T-helper 2 cell (primary cell): ENCODE data around the gene TUFT1.

Experiments used
- DNase-seq, 5 experiments: peaks; one replicate each; pipeline versions ENCODE4 v3.0.0 to v3.0.0-alpha.2; 2012 to 2022

TUFT1 gene

GRCh38 chr1:151539321-151540020 lies 638 bp upstream of the TUFT1 start:
- peak in 1 of 5 experiments; percentile 54 for DNase-seq

DNA sequence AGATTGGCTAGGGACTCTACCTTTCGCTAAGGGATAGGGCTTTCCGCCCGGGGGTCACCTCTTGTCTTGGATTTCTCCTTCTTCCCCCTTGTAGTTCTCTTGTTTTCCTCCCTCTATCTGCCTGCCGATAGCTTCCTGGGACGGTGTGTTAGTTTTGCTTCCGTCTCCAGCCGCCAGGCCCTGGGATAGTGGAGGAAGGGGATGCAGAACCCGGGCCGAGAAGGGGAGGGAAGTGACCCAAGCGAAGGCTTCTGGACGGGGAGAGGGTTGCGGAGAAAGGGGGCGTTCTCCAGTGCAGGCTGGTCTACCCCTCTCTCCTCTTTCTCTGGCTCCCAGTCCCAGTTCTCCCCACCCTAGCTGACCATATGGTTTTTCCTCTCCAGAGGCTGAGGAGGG lies 871 bp downstream of the TUFT1 start:
- DNase-seq: no peak

DNA sequence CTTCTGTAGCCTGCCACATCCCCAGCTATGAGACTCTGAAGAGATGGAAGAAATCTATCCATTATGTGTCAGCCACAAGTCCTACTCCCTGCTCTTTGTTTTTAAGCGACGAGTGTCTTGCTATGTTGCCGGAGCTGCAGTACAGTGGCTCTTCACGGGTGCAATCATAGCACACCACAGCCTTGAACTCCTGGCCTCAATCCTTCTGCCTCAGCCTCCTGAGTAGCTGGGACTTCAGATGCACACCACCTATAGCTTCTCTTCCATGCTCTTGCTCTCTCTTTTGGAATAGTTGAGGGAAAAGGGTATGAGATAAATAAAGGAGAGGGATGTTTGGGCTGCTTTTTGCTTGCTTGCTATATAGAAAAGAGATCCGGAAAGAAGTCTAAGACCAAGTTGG lies 1.6 kb downstream of the TUFT1 start:
- no peak for DNase-seq

DNA sequence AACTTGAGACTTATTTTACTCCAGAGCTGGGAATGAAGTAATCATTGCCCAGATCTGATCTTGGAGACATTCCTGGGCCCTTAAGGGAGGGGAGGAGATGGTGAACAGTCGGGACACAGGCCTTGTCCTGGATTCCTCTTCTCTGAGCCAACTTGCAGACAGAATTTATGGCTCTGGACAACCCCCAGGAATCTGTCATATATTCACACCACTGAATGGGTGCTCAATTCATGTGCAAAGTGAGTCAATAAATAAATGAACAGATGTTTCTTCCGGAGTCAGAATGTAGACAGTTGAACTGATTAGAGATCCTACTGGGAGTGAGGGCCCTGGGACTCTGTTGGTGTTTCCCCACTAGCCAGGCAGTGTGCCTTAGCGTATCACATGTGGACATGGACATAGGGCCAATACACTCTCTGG lies 2.6 kb downstream of the TUFT1 start:
- no peak for DNase-seq

- DNase-seq: no peak
Measured at GRCh38 chr1:151545542-151545941, 5.4 kb downstream of the TUFT1 start.

GRCh38 chr1:151546011-151546925 lies 6.2 kb downstream of the TUFT1 start:
- no peak for DNase-seq

GRCh38 chr1:151547119-151547899 lies 7.2 kb downstream of the TUFT1 start:
- DNase-seq: no peak

GRCh38 chr1:151547900-151548230 lies 7.8 kb downstream of the TUFT1 start:
- no peak for DNase-seq

GRCh38 chr1:151549199-151549598 lies 9.1 kb downstream of the TUFT1 start:
- no peak for DNase-seq

- DNase-seq: no peak
Measured at GRCh38 chr1:151553659-151554058, 13.6 kb downstream of the TUFT1 start.

DNA sequence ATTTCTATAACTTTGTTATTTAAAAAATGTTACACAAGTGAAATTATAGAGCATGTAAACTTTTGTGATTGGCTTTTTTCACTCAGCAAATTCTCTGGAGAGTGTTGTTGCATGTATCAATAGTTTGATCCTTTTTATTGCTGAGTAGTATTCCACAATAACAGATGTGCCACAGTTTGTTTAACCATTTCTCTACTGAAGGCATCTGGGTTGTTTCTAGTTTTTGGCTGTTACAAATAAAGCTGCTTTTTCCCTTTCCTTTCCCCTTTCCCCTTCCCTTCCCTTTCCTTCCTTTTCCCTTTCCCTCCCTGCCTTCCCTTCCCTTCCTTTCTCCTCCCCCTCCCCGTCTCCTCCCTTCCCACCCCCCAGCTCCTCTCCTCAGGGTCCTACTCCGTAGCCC lies 15.9 kb downstream of the TUFT1 start:
- no peak for DNase-seq

DNA sequence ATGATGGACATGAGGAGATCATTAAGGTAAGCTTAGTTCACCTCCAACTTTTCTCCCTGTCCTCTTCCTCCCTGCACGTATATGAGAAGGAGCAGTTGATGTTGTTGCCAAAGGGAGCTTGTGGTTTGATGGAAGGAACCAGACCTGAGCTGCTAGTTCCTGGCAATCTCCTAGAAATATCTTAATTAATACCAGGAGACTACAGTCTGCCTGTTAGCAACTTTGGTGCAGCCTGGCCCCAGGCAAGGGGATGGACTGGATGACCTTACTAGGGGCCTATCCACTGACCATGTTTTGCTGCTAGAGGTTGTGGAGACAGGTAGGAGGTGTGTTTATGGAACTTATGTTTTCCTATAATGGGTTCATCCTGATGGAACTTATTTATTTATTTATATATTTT lies 22.6 kb downstream of the TUFT1 start:
- DNase-seq: no peak

DNA sequence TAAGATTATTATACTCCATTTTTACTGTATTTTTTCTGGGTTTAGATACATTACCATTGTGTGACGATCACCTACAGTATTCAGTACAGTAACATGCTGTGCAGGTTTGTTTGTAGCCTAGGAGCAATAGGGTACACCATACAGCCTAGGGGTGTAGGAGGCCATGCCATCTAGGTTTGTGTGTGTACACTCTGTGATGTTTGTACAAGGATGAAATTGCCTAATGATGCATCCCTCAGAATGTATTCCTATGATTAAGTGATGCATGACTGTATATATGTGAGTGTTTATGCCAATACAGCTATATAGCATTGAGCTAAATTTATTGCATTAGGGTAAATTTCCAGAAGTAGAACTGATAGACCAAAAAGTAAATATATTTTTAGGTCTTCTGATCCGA lies 23.3 kb downstream of the TUFT1 start:
- DNase-seq: no peak

DNA sequence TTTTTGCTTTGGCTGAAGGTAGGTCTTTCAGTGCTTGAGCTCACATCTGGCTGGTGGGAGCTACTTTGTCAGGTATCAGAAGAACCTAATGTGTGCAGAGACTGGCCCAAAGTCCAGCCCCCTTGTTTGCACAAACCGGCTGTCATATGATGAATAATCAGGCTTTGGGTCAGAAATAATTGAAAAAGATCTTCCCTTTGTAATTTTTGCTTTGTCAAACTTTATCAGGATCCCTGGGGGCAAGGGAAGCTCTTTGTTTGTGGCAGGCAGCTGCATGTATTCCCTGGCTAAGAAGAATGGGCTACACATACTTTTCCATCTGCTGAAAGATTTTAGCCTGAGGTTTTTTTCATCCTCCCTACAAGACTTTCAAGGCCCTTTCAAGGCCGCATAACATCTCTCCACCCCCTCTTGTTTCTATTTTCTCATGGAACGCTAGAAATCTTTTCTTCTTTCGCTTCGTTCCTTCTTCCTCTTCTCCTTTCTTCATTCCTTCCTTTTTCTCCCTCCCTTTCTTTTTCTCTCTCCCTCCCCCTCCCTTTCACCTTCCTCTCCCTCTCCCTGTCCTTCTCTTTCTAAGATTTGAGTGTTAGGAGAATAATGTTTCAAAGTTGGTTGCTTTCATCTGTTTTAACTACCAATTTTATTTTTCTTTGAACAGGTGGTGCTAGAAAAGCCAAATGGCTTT lies 25.5 kb downstream of the TUFT1 start:
- no peak for DNase-seq

GRCh38 chr1:151568626-151569088 lies 28.5 kb downstream of the TUFT1 start:
- DNase-seq: peak in 2 of 5 experiments; percentile 53 to 55

DNA sequence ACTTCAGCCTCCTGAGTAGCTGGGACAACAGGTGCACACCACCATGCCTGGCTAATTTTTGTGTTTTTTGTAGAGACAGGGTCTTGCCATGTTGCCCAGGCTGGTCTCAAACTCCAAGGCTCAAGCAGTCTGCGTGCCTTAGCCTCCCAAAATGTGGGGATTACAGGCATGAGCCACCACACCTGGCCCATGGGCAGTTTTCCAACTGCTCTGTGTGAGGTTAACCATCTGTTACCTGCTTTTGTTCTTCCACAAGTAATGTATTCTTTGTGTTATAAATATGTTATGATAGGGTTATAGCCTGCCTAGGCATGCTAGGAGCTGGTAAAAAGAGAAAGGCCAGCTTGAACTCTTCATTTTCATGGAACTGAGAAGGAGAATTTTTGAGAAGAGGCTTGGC lies 30.7 kb downstream of the TUFT1 start:
- DNase-seq: no peak

- peak in 1 of 5 experiments; percentile 70 for DNase-seq
Measured at GRCh38 chr1:151574575-151575529, 34.7 kb downstream of the TUFT1 start.

DNA sequence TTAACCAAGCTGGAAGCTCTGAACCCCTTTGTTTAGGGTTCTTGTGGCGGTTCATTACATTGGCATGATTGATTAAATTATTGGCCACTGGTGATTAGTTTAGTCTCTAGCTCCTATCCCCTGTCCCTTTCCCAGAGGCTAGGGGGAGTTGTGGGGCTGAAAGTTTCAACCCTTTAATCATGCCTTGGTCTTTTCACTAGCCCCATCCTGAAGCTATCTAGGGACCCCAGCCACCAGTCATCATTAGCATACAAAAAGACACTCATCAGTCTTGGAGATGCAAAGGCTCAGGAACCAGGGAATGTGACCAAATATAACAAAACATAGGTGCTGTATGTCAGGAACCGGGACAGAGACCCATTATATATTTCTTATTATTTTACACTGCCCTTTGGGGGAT lies 37.1 kb downstream of the TUFT1 start:
- no peak for DNase-seq

- DNase-seq: peak in 1 of 5 experiments; percentile 72
Measured at GRCh38 chr1:151578941-151579340, 38.8 kb downstream of the TUFT1 start.

DNA sequence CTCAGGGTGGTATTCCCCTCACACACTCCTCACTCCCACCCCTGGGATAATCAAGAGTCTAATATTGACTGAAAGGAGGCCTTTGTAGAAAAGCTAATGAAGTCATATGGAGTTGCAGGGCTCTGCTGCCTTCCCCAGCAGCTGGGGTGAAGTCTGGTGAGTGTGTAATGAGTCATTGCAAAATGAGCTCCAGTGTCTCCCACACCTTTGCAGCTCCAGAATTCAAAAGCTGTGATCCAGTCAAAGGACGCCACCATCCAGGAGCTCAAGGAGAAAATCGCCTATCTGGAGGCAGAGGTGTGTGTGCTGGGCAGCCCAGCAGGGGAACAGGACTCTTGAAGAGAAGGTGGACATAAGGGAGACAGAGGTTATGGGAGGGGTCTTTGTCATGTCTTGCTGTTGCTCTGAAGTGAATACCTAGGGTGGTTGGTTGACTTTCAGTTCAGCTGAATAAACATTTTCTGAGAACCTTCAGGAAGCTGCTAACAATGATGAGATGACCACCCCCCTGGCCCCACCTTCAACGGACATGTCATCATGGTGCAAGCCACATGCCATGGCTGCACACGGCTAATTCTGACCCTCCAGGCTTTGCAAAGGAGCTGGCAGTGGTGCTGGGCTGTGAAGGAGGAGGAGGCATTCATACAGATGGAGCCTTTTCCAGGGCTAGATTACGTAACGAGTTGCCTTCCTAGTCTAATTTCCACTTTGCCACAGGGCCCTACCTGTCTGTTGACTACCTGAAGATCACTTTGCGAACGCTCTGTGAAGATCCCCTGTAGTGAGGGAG lies 39.5 kb downstream of the TUFT1 start:
- DNase-seq: peak in 1 of 5 experiments; percentile 31

- no peak for DNase-seq
Measured at GRCh38 chr1:151581451-151581850, 41.3 kb downstream of the TUFT1 start.
